ENCODE results near the gene ADCYAP1R1.

Gene ADCYAP1R1

DNA sequence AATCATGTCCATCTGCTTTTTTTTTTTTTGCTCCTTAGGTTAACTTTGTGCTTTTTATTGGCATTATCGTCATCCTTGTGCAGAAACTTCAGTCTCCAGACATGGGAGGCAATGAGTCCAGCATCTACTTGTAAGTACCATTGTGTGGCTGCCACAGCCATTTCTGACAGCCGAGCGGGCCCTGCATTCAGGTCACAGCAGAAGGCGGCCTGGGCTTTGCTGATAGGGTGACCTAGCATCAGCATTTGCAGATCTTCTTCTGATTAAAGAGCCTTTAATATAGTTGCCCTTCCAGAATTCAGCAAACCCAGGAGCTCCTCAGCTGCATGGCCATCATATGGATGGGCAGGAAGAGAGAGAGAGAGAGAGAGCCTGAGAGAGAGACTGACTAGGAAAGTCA is 40.5 kb downstream of the ADCYAP1R1 start:
- no peak for DNase-seq

DNA sequence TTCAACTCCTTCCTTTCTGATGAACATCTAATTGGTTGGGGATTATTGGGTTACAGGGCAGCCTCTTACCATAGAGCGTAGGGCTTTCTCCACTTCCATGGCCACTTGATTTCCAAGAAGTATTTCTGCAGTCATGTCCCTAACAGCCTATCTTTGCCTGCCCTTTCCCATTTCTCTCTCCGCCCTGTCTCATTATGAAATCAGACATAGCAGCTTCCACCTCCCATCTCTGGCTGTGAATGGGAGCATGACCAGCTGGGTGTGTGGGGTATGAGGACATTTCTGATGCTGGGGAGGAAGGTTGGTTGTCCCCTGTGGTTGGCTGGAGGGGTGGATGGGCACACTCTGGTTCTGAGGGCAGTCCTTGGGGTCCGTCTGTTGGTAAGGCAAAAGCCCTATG is 41.2 kb downstream of the ADCYAP1R1 start:
- no peak for DNase-seq

DNA sequence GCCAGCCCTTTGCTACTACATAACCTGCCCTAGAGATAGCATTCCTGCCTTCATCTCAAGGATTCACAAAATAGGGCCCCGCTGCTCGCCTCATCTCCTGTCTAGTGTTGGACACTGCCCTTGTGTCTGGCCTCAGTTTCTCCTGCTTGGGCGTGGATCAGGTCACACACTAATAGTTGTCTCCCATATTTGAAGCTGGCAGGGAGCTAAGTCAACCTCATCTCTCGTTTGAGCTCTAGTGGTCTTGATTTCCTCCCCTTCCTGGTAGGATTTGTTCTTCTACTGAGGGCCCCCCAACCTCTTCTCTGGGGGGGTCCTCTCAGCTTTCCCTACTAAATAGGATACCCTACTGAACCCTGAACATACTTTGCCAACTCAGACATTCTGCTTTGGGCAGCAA is 42.2 kb downstream of the ADCYAP1R1 start:
- DNase-seq = no peak

GRCh38 chr7:31095286-31096197 is 43.4 kb downstream of the ADCYAP1R1 start:
- no peak for DNase-seq

DNA sequence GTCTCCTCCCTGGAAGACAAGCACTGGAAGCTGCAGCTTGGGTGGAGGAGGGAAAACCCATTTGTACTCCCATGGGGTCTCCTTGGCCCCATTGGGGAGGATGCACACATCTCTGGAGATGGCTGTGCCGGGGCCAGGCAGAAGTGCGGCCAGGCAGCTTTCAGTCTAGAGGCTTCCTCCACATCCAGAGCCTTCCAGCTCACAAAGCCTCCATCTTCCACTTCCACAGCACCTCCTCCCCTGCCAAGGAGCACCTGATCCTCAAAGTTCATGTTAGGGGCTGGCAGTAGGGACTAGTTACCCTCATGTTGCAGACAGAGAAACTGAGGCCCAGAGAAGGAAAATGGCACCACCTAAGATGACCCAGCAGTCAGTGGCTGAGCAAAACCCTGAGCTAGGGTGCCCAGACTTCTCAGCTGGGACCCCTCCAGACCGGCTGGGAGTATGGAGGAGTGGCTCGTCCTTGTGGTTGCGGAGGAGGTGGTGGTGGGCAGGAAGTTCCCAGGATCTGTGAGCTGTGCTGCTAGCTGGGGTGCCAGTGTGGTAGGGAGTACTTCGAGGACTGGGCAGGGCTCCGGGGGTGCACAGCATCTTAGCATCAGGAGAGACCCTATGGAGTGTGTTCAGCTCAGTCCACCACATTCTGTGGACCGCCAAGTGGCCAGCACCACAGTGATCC is 44.2 kb downstream of the ADCYAP1R1 start:
- no peak for DNase-seq

DNA sequence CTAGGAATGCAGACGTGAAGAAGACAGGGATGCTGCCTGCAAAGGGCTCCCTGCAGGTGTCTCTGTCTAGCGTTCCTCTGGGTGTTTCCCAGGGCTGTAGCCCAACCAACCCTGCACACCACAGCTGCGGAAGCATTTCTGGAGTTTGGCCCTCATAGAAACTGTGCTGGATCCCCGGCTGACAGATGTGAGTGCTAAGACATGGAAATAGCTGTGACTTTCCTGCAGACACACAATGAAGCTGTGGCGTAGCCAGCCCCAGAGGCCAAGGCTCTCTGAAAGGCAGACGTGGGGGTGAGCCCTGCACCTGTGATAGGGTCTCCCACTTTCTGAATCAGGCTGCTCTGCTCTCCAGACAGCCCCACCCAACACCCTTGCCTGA is 44.8 kb downstream of the ADCYAP1R1 start:
- no peak for DNase-seq

GRCh38 chr7:31098642-31099360 is 46.7 kb downstream of the ADCYAP1R1 start:
- no peak for DNase-seq

- no peak for DNase-seq
Observed at GRCh38 chr7:31099451-31100444, 47.6 kb downstream of the ADCYAP1R1 start.

DNA sequence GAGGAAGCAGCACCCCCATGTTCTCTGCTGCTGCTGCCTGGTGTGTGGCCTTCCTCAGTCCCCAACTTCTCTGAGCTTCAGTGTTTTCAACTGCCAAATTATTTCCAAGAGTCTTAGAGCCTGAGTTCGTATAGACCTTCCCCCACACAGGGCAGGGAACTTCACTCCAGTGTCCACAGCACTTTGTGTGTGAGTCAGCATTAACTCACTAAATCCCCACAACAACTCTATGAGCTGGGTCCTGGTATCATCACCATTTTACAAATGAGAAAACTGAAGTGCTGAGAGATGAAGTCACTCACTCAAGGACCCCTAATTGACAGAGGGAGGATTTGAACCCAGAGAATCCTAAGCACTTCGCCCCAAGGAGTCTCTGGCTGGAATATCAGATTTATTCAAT is 48.3 kb downstream of the ADCYAP1R1 start:
- no peak for DNase-seq

GRCh38 chr7:31100871-31101270 is 48.8 kb downstream of the ADCYAP1R1 start:
- DNase-seq = no peak

DNA sequence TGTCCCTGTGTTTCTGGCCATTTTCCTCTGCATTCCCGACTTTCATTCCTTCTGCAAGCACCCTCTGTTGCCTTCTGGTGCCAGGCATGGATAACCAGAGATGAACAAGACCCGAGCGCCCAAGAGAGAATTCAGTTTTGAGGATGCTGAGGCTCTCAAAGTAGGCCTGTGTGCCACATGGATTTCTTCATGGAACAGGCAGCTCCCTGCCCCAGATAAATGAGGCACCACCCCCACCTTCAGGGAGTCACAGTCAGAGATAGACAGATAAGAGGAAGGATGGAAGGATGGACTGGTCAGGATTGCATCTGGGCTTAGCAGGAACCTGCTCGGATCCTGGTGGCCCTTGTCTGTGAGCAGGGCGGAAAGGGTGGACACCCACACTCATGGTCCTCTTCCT is 49.4 kb downstream of the ADCYAP1R1 start:
- no peak for DNase-seq

DNA sequence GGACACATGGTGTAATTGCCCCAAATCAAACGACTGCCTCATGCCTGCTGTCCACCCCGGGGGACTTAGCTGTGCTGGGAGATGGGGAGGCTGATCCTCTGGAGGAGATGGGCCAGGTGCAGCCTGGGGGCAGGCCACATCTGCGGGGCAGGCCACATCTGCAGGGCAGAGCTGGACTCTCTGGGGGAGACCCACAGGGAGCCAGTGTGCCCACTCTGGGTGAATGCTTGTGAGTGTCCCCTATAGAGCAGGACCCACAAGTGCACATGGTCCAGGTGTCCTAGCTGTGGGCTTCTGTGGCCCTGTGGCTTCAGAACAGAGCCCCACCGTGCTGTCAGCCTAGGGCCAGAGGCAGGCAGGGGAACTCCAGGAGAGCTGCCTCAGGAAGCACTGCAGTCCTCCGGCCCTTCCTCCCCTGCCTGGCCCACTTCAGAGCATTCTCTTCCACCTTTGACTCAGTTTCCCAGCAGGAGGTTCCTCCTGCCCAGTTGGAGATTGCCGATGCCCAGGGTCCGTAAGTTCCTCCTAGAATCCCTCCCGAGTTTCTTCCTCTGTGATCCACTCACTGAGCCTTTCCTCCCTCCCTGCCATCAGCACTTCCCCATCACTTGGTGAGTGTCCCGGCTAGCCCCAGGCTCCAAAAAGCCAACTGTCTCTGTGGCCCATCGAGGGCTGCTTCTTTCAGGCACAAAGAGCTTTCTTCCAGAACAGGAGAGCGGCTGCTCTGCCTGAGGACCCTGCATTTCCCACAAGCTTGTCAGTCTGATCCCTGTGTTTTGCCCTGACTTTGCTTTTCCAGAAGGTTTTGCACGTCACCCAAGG is 50.3 kb downstream of the ADCYAP1R1 start:
- no peak for DNase-seq

- no peak for DNase-seq
Observed at GRCh38 chr7:31102973-31103850, 51.1 kb downstream of the ADCYAP1R1 start.

GRCh38 chr7:31104361-31105255 is 52.5 kb downstream of the ADCYAP1R1 start:
- no peak for DNase-seq

DNA sequence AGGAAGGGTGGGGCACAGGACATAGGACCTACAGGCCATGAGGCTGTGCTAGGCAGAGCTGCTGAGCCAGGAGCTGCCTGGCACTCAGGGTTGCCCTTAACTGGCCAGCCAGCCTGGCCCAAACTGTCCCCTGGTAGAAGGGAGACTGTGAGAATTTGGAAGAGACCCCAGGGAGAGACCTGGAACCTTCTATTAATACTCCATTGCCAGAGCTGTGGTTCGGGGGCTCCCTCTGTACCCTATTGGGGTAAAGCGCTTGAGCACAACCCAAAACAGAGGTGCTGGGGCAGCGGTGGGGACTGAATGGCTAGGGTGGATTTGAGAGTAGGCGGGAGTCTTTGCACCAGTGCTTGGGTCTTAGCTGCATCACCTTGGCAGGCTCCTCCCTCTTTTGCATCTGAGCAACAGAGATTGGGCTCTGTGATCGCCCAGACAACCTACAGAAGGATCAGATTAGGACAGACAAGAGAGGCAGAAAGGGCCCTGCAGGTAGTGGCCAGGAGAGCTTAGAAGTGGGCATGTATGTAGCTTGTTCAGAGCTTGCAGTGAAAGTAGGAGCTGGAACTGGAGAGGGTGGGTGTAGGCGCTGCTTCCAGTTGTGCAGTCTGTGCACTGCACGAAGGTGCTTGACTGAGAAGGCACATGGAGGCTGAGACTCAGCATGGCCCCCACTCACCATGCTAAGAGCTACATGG is 53.3 kb downstream of the ADCYAP1R1 start:
- DNase-seq = no peak

DNA sequence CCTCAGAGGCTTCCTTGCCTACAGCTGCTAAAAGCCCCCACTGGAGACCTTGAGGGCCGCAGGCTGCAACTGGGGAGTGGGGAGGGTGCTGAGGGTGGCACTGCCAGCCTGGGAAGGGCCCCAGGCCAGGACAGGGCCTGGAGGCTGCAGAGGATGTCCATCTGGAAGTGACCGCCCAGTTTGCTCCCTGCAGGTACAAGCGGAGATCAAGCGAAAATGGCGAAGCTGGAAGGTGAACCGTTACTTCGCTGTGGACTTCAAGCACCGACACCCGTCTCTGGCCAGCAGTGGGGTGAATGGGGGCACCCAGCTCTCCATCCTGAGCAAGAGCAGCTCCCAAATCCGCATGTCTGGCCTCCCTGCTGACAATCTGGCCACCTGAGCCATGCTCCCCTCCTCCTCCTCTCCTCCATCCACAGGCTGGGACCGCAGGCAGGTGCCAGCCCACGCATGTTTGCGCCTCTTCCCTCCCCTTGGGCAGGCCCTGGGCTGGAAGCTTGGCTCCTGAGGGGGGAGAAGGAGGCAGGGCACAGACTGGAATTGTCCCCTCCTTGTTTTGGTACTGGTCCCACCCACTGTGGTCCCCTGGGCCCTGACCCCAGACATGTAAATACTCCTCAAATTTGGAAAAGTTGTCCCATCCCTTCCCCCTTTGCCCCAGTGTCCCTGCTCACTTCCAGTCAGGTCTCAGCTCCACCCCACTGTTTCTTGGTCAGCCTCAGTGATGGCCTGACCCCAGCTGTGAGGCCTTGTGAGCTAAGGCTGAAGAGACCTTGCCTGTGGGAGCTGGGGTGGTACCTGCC is 54.4 kb downstream of the ADCYAP1R1 start:
- no peak for DNase-seq

Measured in activated CD8-positive, alpha-beta memory T cell treated with anti-CD3 and anti-CD28 coated beads, Interleukin-2, amount 50 U/mL, for 4 hours (primary cell).